ENCODE measurements around the gene KYAT1. TPM values are rescaled to one million over a fixed set of nuclear protein-coding genes. Genes with fewer than 3 reads are reported as not detected.

KYAT1 gene
- total and polyA plus RNA-seq, 2 of the 13 experiments (the other 11 are each of a cell fraction or from before 2014, with no cell fraction given) = 9.2 to 46.5 TPM

DNA sequence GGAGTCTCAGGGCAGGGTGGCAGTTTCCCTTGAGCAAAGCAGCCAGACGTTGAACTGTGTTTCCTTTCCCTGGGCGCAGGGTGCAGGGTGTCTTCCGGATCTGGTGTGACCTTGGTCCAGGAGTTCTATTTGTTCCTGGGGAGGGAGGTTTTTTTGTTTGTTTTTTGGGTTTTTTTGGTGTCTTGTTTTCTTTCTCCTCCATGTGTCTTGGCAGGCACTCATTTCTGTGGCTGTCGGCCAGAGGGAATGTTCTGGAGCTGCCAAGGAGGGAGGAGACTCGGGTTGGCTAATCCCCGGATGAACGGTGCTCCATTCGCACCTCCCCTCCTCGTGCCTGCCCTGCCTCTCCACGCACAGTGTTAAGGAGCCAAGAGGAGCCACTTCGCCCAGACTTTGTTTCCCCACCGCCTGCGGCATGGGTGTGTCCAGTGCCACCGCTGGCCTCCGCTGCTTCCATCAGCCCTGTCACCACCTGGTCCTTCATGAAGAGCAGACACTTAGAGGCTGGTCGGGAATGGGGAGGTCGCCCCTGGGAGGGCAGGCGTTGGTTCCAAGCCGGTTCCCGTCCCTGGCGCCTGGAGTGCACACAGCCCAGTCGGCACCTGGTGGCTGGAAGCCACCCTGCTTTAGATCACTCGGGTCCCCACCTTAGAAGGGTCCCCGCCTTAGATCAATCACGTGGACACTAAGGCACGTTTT is 35.5 kb upstream of the KYAT1 start (continued):
- TF ChIP-seq, protein P1, sequence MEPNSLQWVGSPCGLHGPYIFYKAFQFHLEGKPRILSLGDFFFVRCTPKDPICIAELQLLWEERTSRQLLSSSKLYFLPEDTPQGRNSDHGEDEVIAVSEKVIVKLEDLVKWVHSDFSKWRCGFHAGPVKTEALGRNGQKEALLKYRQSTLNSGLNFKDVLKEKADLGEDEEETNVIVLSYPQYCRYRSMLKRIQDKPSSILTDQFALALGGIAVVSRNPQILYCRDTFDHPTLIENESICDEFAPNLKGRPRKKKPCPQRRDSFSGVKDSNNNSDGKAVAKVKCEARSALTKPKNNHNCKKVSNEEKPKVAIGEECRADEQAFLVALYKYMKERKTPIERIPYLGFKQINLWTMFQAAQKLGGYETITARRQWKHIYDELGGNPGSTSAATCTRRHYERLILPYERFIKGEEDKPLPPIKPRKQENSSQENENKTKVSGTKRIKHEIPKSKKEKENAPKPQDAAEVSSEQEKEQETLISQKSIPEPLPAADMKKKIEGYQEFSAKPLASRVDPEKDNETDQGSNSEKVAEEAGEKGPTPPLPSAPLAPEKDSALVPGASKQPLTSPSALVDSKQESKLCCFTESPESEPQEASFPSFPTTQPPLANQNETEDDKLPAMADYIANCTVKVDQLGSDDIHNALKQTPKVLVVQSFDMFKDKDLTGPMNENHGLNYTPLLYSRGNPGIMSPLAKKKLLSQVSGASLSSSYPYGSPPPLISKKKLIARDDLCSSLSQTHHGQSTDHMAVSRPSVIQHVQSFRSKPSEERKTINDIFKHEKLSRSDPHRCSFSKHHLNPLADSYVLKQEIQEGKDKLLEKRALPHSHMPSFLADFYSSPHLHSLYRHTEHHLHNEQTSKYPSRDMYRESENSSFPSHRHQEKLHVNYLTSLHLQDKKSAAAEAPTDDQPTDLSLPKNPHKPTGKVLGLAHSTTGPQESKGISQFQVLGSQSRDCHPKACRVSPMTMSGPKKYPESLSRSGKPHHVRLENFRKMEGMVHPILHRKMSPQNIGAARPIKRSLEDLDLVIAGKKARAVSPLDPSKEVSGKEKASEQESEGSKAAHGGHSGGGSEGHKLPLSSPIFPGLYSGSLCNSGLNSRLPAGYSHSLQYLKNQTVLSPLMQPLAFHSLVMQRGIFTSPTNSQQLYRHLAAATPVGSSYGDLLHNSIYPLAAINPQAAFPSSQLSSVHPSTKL (CRISPR knock-in tag; IDR thresholded peaks at IDR 0.05) = peak; percentile 57
- TF ChIP-seq ZFP62 (CRISPR knock-in tag; IDR thresholded peaks at IDR 0.05) (no peak), ZNF274 (CRISPR knock-in tag; IDR thresholded peaks at IDR 0.05) (0 out of 2 replicates have a peak, but pooled peaks have one; percentile 29), ZNF772 (CRISPR knock-in tag; IDR thresholded peaks at IDR 0.05) (peak; percentile 81), SOX5 (CRISPR knock-in tag; IDR thresholded peaks at IDR 0.05; ENCODE audit: borderline replicate concordance) (peak; percentile 72; the same call in 1 of the 2 replicates), ZNF180 (CRISPR knock-in tag; IDR thresholded peaks at IDR 0.05; ENCODE audit: borderline replicate concordance, low read depth) (no peak), FOSL2 (CRISPR knock-in tag; IDR thresholded peaks at IDR 0.05) (peak; percentile 40), ZFX (CRISPR knock-in tag; IDR thresholded peaks at IDR 0.05; ENCODE audit: low read depth) (peak; percentile 45; the same call in 1 of the 2 replicates), NFYC (CRISPR knock-in tag; IDR thresholded peaks at IDR 0.05) (no peak), ARID2 (CRISPR knock-in tag; IDR thresholded peaks at IDR 0.05; ENCODE audit: borderline replicate concordance) (no peak), MIER3 (CRISPR knock-in tag; IDR thresholded peaks at IDR 0.05; ENCODE audit: borderline replicate concordance) (peak; percentile 22; the same call in 1 of the 2 replicates), ZNF33B (CRISPR knock-in tag; IDR thresholded peaks at IDR 0.05) (no peak)
- TF ChIP-seq, protein P2, sequence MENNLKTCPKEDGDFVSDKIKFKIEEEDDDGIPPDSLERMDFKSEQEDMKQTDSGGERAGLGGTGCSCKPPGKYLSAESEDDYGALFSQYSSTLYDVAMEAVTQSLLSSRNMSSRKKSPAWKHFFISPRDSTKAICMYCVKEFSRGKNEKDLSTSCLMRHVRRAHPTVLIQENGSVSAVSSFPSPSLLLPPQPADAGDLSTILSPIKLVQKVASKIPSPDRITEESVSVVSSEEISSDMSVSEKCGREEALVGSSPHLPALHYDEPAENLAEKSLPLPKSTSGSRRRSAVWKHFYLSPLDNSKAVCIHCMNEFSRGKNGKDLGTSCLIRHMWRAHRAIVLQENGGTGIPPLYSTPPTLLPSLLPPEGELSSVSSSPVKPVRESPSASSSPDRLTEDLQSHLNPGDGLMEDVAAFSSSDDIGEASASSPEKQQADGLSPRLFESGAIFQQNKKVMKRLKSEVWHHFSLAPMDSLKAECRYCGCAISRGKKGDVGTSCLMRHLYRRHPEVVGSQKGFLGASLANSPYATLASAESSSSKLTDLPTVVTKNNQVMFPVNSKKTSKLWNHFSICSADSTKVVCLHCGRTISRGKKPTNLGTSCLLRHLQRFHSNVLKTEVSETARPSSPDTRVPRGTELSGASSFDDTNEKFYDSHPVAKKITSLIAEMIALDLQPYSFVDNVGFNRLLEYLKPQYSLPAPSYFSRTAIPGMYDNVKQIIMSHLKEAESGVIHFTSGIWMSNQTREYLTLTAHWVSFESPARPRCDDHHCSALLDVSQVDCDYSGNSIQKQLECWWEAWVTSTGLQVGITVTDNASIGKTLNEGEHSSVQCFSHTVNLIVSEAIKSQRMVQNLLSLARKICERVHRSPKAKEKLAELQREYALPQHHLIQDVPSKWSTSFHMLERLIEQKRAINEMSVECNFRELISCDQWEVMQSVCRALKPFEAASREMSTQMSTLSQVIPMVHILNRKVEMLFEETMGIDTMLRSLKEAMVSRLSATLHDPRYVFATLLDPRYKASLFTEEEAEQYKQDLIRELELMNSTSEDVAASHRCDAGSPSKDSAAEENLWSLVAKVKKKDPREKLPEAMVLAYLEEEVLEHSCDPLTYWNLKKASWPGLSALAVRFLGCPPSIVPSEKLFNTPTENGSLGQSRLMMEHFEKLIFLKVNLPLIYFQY (CRISPR knock-in tag; IDR thresholded peaks at IDR 0.05; ENCODE audit: borderline replicate concordance) = 0 out of 2 replicates have a peak, but pooled peaks have one; percentile 19
- TF ChIP-seq, protein P3, sequence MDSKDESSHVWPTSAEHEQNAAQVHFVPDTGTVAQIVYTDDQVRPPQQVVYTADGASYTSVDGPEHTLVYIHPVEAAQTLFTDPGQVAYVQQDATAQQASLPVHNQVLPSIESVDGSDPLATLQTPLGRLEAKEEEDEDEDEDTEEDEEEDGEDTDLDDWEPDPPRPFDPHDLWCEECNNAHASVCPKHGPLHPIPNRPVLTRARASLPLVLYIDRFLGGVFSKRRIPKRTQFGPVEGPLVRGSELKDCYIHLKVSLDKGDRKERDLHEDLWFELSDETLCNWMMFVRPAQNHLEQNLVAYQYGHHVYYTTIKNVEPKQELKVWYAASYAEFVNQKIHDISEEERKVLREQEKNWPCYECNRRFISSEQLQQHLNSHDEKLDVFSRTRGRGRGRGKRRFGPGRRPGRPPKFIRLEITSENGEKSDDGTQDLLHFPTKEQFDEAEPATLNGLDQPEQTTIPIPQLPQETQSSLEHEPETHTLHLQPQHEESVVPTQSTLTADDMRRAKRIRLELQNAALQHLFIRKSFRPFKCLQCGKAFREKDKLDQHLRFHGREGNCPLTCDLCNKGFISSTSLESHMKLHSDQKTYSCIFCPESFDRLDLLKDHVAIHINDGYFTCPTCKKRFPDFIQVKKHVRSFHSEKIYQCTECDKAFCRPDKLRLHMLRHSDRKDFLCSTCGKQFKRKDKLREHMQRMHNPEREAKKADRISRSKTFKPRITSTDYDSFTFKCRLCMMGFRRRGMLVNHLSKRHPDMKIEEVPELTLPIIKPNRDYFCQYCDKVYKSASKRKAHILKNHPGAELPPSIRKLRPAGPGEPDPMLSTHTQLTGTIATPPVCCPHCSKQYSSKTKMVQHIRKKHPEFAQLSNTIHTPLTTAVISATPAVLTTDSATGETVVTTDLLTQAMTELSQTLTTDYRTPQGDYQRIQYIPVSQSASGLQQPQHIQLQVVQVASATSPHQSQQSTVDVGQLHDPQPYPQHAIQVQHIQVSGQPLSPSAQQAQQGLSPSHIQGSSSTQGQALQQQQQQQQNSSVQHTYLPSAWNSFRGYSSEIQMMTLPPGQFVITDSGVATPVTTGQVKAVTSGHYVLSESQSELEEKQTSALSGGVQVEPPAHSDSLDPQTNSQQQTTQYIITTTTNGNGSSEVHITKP (CRISPR knock-in tag; IDR thresholded peaks at IDR 0.05; ENCODE audit: low read depth) = no peak
- TF ChIP-seq, protein P4, sequence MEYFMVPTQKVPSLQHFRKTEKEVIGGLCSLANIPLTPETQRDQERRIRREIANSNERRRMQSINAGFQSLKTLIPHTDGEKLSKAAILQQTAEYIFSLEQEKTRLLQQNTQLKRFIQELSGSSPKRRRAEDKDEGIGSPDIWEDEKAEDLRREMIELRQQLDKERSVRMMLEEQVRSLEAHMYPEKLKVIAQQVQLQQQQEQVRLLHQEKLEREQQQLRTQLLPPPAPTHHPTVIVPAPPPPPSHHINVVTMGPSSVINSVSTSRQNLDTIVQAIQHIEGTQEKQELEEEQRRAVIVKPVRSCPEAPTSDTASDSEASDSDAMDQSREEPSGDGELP (IDR thresholded peaks at IDR 0.05; ENCODE audit: borderline replicate concordance, low read depth) = peak; percentile 42; the same call in 1 of the 2 replicates
